H1 (cell line): ENCODE data around the gene DDX11. TPM values are rescaled to one million over a fixed set of nuclear protein-coding genes. Genes with fewer than 3 reads are reported as not detected.

ENCODE experiments used
- CTCF ChIA-PET: fragments of 300-600 bp; sonication (Branson Sonifier 250); formaldehyde crosslinking; loops from one replicate; lab custom pipeline; 2021; ENCODE audit not compliant: partially characterized antibody; lab: Charles Lee
- POLR2A ChIA-PET: fragments of 300-600 bp; sonication (Branson Sonifier 250); formaldehyde crosslinking; loops from one replicate; lab custom pipeline; 2021; ENCODE audit warnings: inconsistent platforms; ENCODE audit not compliant: partially characterized antibody; lab: Charles Lee
- DNase-seq, 2 experiments: peaks; one replicate each; pipeline versions ENCODE4 v3.0.0 to v3.0.0-alpha.2; 2010 to 2022; ENCODE audit warnings: low spot score in 2 of 2, low read depth in 1 of 2, mixed read lengths in 1 of 2
- FAIRE-seq: peaks from 2 replicates; lab custom pipeline; 2011; peaks lifted over from hg19 to GRCh38; lab: Jason Lieb, UNC
- H2AFZ ChIP-seq: 2 replicates; pipeline ENCODE4 v1.8.1; 2012; ENCODE audit warnings: low read length, inconsistent platforms
- H2AK5ac ChIP-seq: 2 replicates; pipeline ENCODE4 v1.6.1; 2013; ENCODE audit warnings: low read depth, low read length
- H2BK120ac ChIP-seq: replicated peaks from 2 replicates; pipeline ENCODE3; 2013; ENCODE audit warnings: low read depth, low read length, inconsistent platforms
- H2BK12ac ChIP-seq: 2 replicates; pipeline ENCODE4 v1.6.1; 2013; ENCODE audit warnings: low read depth, low read length
- H2BK15ac ChIP-seq: 2 replicates; pipeline ENCODE4 v1.6.1; 2013; ENCODE audit warnings: low read length
- H2BK20ac ChIP-seq: 2 replicates; pipeline ENCODE4 v1.6.1; 2013; ENCODE audit warnings: low read length
- H2BK5ac ChIP-seq: 2 replicates; pipeline ENCODE4 v1.6.1; 2013; ENCODE audit warnings: low read depth, low read length
- H3K14ac ChIP-seq: 2 replicates; pipeline ENCODE4 v1.6.1; 2013; ENCODE audit warnings: inconsistent platforms; ENCODE audit not compliant: insufficient read length
- H3K18ac ChIP-seq: 2 replicates; pipeline ENCODE4 v1.6.1; 2013; ENCODE audit warnings: low read length; ENCODE audit errors: extremely low read depth
- H3K23ac ChIP-seq: 2 replicates; pipeline ENCODE4 v1.6.1; 2013; ENCODE audit warnings: inconsistent platforms; ENCODE audit not compliant: insufficient read length
- H3K23me2 ChIP-seq: 2 replicates; pipeline ENCODE4 v1.6.1; 2013; ENCODE audit warnings: low read depth, low read length
- H3K27ac ChIP-seq: 2 replicates; pipeline ENCODE4 v1.6.1; 2011; ENCODE audit warnings: low read depth, low read length, inconsistent platforms
- H3K27me3 ChIP-seq, 4 experiments: replicated peaks in 1 of 4; 1 replicate in 1 of 4; 2 replicates in 3 of 4; pipeline versions ENCODE4 v1.6.1 to v1.8.1; 2011 to 2013; ENCODE audit warnings: low read length in 3 of 4, mild to moderate bottlenecking in 3 of 4, inconsistent platforms in 2 of 4, mixed read lengths in 2 of 4, moderate library complexity in 1 of 4; ENCODE audit not compliant: control insufficient read depth in 3 of 4, insufficient read depth in 3 of 4; ENCODE audit errors: extremely low read depth in 1 of 4
- H3K36me3 ChIP-seq, 4 experiments: 2 replicates each; pipeline versions ENCODE4 v1.6.1 to v1.8.1; 2011 to 2013; ENCODE audit warnings: mild to moderate bottlenecking in 4 of 4, low read length in 3 of 4, moderate library complexity in 2 of 4, control low read depth in 1 of 4, inconsistent platforms in 1 of 4; ENCODE audit not compliant: insufficient read depth in 4 of 4, control insufficient read depth in 2 of 4
- H3K4ac ChIP-seq: replicated peaks from 2 replicates; pipeline ENCODE3; 2013; ENCODE audit warnings: low read length, low read depth, mixed read lengths, inconsistent platforms; ENCODE audit not compliant: insufficient read length
- H3K4me1 ChIP-seq, 4 experiments: replicated peaks in 1 of 4; 1 replicate in 1 of 4; 2 replicates in 3 of 4; pipeline versions ENCODE4 v1.6.1 to v1.8.1; 2011 to 2013; ENCODE audit warnings: low read length in 3 of 4, inconsistent platforms in 2 of 4, mixed read lengths in 1 of 4; ENCODE audit not compliant: insufficient read depth in 4 of 4, control insufficient read depth in 3 of 4
- H3K4me2 ChIP-seq, 2 experiments: 2 replicates each; pipeline versions ENCODE4 v1.6.1 to v1.8.1; 2011 to 2013; ENCODE audit warnings: low read depth in 2 of 2, low read length in 2 of 2, control low read depth in 1 of 2, inconsistent platforms in 1 of 2, mild to moderate bottlenecking in 1 of 2; ENCODE audit not compliant: insufficient read depth in 1 of 2
- H3K4me3 ChIP-seq, 4 experiments: fragments of 200-600, 300-600 bp in 1 of 4; sonication (generic), shearing (Covaris generic), sonication (Bioruptor Twin) in 1 of 4; 2 replicates each; pipeline versions ENCODE4 v1.5.1 to v1.8.1; 2011 to 2016; ENCODE audit warnings: low read length in 4 of 4, low read depth in 3 of 4, control low read depth in 2 of 4, inconsistent platforms in 2 of 4, mild to moderate bottlenecking in 2 of 4, mixed read lengths in 1 of 4, moderate library complexity in 1 of 4; ENCODE audit not compliant: insufficient read depth in 2 of 4; ENCODE audit errors: extremely low read depth in 1 of 4
- H3K56ac ChIP-seq: replicated peaks from 2 replicates; pipeline ENCODE3; 2013; ENCODE audit warnings: low read depth, mild to moderate bottlenecking, mixed read lengths, low read length, inconsistent platforms; ENCODE audit not compliant: insufficient read length
- H3K79me1 ChIP-seq: 2 replicates; pipeline ENCODE4 v1.6.1; 2013; ENCODE audit warnings: low read depth, low read length, control low read depth
- H3K79me2 ChIP-seq, 2 experiments: 2 replicates each; pipeline versions ENCODE4 v1.6.1 to v1.8.1; 2012 to 2013; ENCODE audit warnings: low read length in 2 of 2, mild to moderate bottlenecking in 2 of 2, inconsistent platforms in 1 of 2; ENCODE audit not compliant: insufficient read depth in 2 of 2, control insufficient read depth in 1 of 2
- H3K9ac ChIP-seq, 4 experiments: replicated peaks in 1 of 4; 1 replicate in 1 of 4; 2 replicates in 3 of 4; pipeline versions ENCODE4 v1.6.1 to v1.8.1; 2011 to 2013; ENCODE audit warnings: low read depth in 3 of 4, low read length in 3 of 4, control low read depth in 2 of 4, mild to moderate bottlenecking in 2 of 4, moderate library complexity in 2 of 4, inconsistent platforms in 1 of 4; ENCODE audit errors: extremely low read depth in 1 of 4
- H3K9me3 ChIP-seq, 2 experiments: 2 replicates each; pipeline versions ENCODE4 v1.6.1 to v1.8.1; 2012 to 2013; ENCODE audit warnings: mild to moderate bottlenecking in 2 of 2, moderate library complexity in 2 of 2, control low read depth in 1 of 2, inconsistent platforms in 1 of 2, low read depth in 1 of 2, low read length in 1 of 2, mixed read lengths in 1 of 2; ENCODE audit not compliant: insufficient read depth in 2 of 2
- H4K20me1 ChIP-seq, 2 experiments: replicated peaks in 1 of 2; 2 replicates each; pipeline versions ENCODE3 to v1.8.1; 2011 to 2013; ENCODE audit warnings: inconsistent platforms in 2 of 2, low read length in 2 of 2, mild to moderate bottlenecking in 1 of 2; ENCODE audit not compliant: insufficient read depth in 2 of 2, control insufficient read depth in 1 of 2
- H4K5ac ChIP-seq: 2 replicates; pipeline ENCODE4 v1.6.1; 2013; ENCODE audit warnings: low read length, low read depth, mixed read lengths, inconsistent platforms; ENCODE audit not compliant: insufficient read length
- H4K8ac ChIP-seq: 2 replicates; pipeline ENCODE4 v1.8.0; 2013; ENCODE audit warnings: mild to moderate bottlenecking, moderate library complexity, low read length, inconsistent platforms; ENCODE audit not compliant: insufficient read depth; ENCODE audit errors: extremely low read depth
- H4K91ac ChIP-seq: replicated peaks from 2 replicates; pipeline ENCODE3; 2013; ENCODE audit warnings: low read length, mixed read lengths, inconsistent platforms; ENCODE audit not compliant: insufficient read length
- CBX5 ChIP-seq: fragments of 300-800, 300-1000 bp; sonication (generic); IDR thresholded peaks from 2 replicates; pipeline ENCODE4 v1.7.1; 2016; ENCODE audit warnings: antibody characterized with exemption, low read length, low read depth
- CREB1 ChIP-seq: IDR thresholded peaks from 2 replicates; pipeline ENCODE4 v1.6.1; 2012; ENCODE audit warnings: inconsistent platforms
- HDAC2 ChIP-seq, 2 experiments: fragments of 300-600 bp in 1 of 2; sonication (generic) in 1 of 2; IDR thresholded peaks; 2 replicates each; pipeline ENCODE4 v1.6.1; 2011 to 2012; ENCODE audit warnings: low read depth in 2 of 2, low read length in 2 of 2, mild to moderate bottlenecking in 2 of 2, moderate library complexity in 2 of 2, borderline replicate concordance in 1 of 2, inconsistent platforms in 1 of 2
- KDM4A ChIP-seq: IDR thresholded peaks from one replicate; pipeline ENCODE4 v1.7.1; 2012; ENCODE audit warnings: low read depth, mild to moderate bottlenecking, moderate library complexity, low read length, inconsistent platforms; ENCODE audit not compliant: severe bottlenecking
- POU5F1 ChIP-seq: IDR thresholded peaks from 2 replicates; pipeline ENCODE4 v1.6.1; 2011; ENCODE audit warnings: low read depth, mild to moderate bottlenecking, low read length, moderate library complexity
- SP4 ChIP-seq: IDR thresholded peaks from 2 replicates; pipeline ENCODE4 v1.6.1; 2012; ENCODE audit warnings: low read length, inconsistent platforms
- TAF1 ChIP-seq: IDR thresholded peaks from 2 replicates; pipeline ENCODE4 v1.6.1; 2011; ENCODE audit warnings: mild to moderate bottlenecking, low read depth, low read length
- WGBS, 2 experiments: shearing (Covaris generic) in 1 of 2; methylation state at CpG; one replicate each; pipeline versions ENCODE4 v1.1.6 to v1.1.7; 2013 to 2015; ENCODE audit warnings: low lambda C conversion rate in 2 of 2, mixed read lengths in 2 of 2, inconsistent platforms in 1 of 2, low coverage in 1 of 2, missing lambda C conversion rate in 1 of 2; ENCODE audit not compliant: insufficient replicate concordance in 2 of 2, insufficient coverage in 1 of 2, insufficient read length in 1 of 2; ENCODE audit errors: extremely low coverage in 1 of 2, missing lambda C conversion rate in 1 of 2; 5-methylcytosine and 5-hydroxymethylcytosine counted together
- polyA plus RNA-seq, 7 experiments: library from polyadenylated mRNA; depleted of rRNA in 3 of 7; stranded (reverse) in 5 of 7; unstranded in 2 of 7; fragments of >200 nt in 5 of 7; fragments of 200-250 nt in 2 of 7; gene quantifications; 1 replicate in 5 of 7; 2 replicates in 1 of 7; 4 replicates in 1 of 7; pipeline versions ENCODE4 v1.2.1 to v1.2.3, GENCODE V29; 2011 to 2013; ENCODE audit warnings: missing spikeins in 2 of 7, mixed read lengths in 2 of 7
- total RNA-seq: library from RNA; stranded (reverse); fragmentation: NEBNext Ultra II Directional; extraction: Animal tissue kit (Norgen Biotek cat#: 25700); gene quantifications from 2 replicates; pipeline ENCODE4 v1.2.1, GENCODE V29; 2021

Gene DDX11
- total and polyA plus RNA-seq, 2 of the 8 experiments (the other 6 are each of a cell fraction or from before 2014, with no cell fraction given), result 61.6 to 141 TPM

GRCh38 chr12:31033146-31033545 lies 40.5 kb upstream of the DDX11 start:
- Histone ChIP-seq H2BK12ac (no peak overlapping the region), H4K5ac (no peak overlapping the region), H3K4me1 (no peaks in the 10 kb centered on the region), H4K8ac (no peak overlapping the region), H2BK15ac (no peak overlapping the region), H4K91ac (no peak overlapping the region), H2BK5ac (no peak overlapping the region), H3K56ac (no peak overlapping the region), H3K27me3 (no peaks in the 10 kb centered on the region), H3K18ac (no peak overlapping the region), H3K36me3 (no peaks in the 10 kb centered on the region), H3K14ac (no peak overlapping the region), H3K23me2 (no peaks in the 10 kb centered on the region; the same call in 1 of the 2 replicates), H3K4me3 (no peak overlapping the region), H3K27ac (no peak overlapping the region), H2BK120ac (no peak overlapping the region), H2AK5ac (no peak overlapping the region), H2BK20ac (no peak overlapping the region), H3K9ac (no peak overlapping the region), H3K79me2 (no peaks in the 10 kb centered on the region), H3K79me1 (no peaks in the 10 kb centered on the region), H4K20me1 (no peaks in the 10 kb centered on the region), H3K4me2 (no peak overlapping the region), H3K23ac (no peak overlapping the region), H3K4ac (no peak overlapping the region), H3K9me3 (no peaks in the 10 kb centered on the region), H2AFZ (no peak overlapping the region)
- no peak for TF ChIP-seq TAF1
- no peak for TF ChIP-seq HDAC2 (IDR thresholded peaks at IDR 0.05; ENCODE audit: borderline replicate concordance in 1 of 2, low read depth in 2 of 2, low read length in 2 of 2)
- no peak for TF ChIP-seq POU5F1
- no peak for TF ChIP-seq CBX5
- no peak for TF ChIP-seq KDM4A
- no peak for TF ChIP-seq SP4
- no peak for TF ChIP-seq CREB1
- 84% methylated on average over 3 of the region's 3 CpGs; no CpG with 5 or more reads in 1 of the 2 experiments for WGBS, 2 experiments
- ChIA-PET CTCF (interaction anchor here (0.6 to 2.2 kb wide), 3 partner anchors 12 to 1404 kb away, joined by 3 to 8 read pairs (median 5); no protein-coding TSS in a partner anchor), POLR2A (interaction anchor here (0.9 kb wide), 1 partner anchor 24 kb away, joined by 3 read pairs; no protein-coding TSS in a partner anchor)
- DNase-seq (no peak), FAIRE-seq (no peak)
